ENCODE data around the gene IER3. TPM values are rescaled to one million over a fixed set of nuclear protein-coding genes. Genes with fewer than 3 reads are reported as not detected.
A peak's percentile ranks its signal among the peaks of the same experiment; 100 is the strongest.

IER3 gene
- total and polyA plus RNA-seq, 9 of the 15 experiments (the other 6 are each of a cell fraction or from before 2014, with no cell fraction given) = 1.5 to 30.0 (median 11.5) TPM

DNA sequence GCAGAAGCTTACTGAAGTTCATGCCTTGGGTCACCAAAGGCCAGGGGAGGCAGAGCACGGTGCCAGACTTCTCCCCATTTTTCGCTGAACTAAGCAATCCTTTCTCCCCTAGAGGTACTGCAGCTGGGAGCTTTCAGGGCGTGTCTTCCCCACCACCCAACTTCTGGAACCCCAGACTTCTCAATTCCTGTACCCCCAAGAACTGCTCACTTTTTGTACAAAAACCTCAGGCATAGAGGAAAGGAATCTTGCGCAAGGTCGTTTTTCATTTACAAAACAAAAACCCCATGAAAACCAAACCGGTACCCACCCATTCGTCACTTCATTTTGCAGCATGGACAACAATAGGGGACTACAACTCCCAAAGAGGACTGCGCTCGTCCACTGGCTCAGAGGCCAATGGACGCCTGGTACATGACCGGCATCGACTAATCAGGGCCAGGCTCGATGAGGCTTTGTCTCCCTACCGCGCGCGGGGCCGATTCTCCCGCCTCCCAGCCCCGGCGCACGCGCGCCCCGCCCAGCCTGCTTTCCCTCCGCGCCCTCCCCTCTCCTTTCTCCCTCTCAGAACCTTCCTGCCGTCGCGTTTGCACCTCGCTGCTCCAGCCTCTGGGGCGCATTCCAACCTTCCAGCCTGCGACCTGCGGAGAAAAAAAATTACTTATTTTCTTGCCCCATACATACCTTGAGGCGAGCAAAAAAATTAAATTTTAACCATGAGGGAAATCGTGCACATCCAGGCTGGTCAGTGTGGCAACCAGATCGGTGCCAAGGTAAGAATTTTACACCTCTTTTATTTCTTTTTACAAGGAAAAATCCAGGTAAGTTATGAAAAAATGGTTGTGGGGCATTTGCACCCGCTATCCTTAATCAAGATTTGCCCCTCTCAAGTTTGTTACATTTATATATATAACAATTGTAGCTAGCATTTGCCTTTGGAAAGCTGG lies 24.3 kb downstream of the IER3 start, which contains the start of gene TUBB (continued):
- TF ChIP-seq, protein P1, sequence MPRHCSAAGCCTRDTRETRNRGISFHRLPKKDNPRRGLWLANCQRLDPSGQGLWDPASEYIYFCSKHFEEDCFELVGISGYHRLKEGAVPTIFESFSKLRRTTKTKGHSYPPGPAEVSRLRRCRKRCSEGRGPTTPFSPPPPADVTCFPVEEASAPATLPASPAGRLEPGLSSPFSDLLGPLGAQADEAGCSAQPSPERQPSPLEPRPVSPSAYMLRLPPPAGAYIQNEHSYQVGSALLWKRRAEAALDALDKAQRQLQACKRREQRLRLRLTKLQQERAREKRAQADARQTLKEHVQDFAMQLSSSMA (CRISPR knock-in tag; IDR thresholded peaks at IDR 0.05) = no peak
- TF ChIP-seq HOXB6 (CRISPR knock-in tag; IDR thresholded peaks at IDR 0.05; ENCODE audit: borderline replicate concordance) = no peak
- no peak for TF ChIP-seq ZBTB1 (CRISPR knock-in tag; IDR thresholded peaks at IDR 0.05; ENCODE audit: borderline replicate concordance, low read depth)
- TF ChIP-seq, protein P2, sequence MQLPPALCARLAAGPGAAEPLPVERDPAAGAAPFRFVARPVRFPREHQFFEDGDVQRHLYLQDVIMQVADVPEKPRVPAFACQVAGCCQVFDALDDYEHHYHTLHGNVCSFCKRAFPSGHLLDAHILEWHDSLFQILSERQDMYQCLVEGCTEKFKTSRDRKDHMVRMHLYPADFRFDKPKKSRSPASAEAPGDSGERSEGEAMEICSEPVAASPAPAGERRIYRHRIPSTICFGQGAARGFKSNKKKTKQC (CRISPR knock-in tag; IDR thresholded peaks at IDR 0.05) = no peak
- peak; percentile 77; the same call in 1 of the 2 replicates for TF ChIP-seq TARDBP (IDR thresholded peaks at IDR 0.05)
- TF ChIP-seq HDAC8 (tag; IDR thresholded peaks at IDR 0.05) = no peak
- TF ChIP-seq, protein P3, sequence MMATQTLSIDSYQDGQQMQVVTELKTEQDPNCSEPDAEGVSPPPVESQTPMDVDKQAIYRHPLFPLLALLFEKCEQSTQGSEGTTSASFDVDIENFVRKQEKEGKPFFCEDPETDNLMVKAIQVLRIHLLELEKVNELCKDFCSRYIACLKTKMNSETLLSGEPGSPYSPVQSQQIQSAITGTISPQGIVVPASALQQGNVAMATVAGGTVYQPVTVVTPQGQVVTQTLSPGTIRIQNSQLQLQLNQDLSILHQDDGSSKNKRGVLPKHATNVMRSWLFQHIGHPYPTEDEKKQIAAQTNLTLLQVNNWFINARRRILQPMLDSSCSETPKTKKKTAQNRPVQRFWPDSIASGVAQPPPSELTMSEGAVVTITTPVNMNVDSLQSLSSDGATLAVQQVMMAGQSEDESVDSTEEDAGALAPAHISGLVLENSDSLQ (IDR thresholded peaks at IDR 0.05) = peak; percentile 60
- TF ChIP-seq POLR2AphosphoS5 (IDR thresholded peaks at IDR 0.05; ENCODE audit: control insufficient read depth, insufficient read depth, low read depth, low read length) = peak; percentile 99
- no peak for TF ChIP-seq ZNF133 (CRISPR knock-in tag; IDR thresholded peaks at IDR 0.05)
- TF ChIP-seq, protein P4, sequence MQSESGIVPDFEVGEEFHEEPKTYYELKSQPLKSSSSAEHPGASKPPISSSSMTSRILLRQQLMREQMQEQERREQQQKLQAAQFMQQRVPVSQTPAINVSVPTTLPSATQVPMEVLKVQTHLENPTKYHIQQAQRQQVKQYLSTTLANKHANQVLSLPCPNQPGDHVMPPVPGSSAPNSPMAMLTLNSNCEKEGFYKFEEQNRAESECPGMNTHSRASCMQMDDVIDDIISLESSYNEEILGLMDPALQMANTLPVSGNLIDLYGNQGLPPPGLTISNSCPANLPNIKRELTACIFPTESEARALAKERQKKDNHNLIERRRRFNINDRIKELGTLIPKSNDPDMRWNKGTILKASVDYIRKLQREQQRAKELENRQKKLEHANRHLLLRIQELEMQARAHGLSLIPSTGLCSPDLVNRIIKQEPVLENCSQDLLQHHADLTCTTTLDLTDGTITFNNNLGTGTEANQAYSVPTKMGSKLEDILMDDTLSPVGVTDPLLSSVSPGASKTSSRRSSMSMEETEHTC (IDR thresholded peaks at IDR 0.05) = no peak
- TF ChIP-seq, protein P5, sequence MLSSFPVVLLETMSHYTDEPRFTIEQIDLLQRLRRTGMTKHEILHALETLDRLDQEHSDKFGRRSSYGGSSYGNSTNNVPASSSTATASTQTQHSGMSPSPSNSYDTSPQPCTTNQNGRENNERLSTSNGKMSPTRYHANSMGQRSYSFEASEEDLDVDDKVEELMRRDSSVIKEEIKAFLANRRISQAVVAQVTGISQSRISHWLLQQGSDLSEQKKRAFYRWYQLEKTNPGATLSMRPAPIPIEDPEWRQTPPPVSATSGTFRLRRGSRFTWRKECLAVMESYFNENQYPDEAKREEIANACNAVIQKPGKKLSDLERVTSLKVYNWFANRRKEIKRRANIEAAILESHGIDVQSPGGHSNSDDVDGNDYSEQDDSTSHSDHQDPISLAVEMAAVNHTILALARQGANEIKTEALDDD (IDR thresholded peaks at IDR 0.05) = no peak
- no peak for TF ChIP-seq SRSF9 (IDR thresholded peaks at IDR 0.05; ENCODE audit: borderline replicate concordance, low read depth, low read length)
- TF ChIP-seq POLR2AphosphoS2 (IDR thresholded peaks at IDR 0.05; ENCODE audit: low read length) = peak; percentile 92; the same call in 1 of the 2 replicates
- peak; percentile 54; the same call in 1 of the 2 replicates for TF ChIP-seq HEY1 (CRISPR knock-in tag; IDR thresholded peaks at IDR 0.05; ENCODE audit: borderline replicate concordance)
- TF ChIP-seq MYBL2 (IDR thresholded peaks at IDR 0.05; ENCODE audit: low read depth) = no peak
- TF ChIP-seq MYBL2 (CRISPR knock-in tag; IDR thresholded peaks at IDR 0.05; ENCODE audit: borderline replicate concordance) = no peak
- TF ChIP-seq, protein P6, sequence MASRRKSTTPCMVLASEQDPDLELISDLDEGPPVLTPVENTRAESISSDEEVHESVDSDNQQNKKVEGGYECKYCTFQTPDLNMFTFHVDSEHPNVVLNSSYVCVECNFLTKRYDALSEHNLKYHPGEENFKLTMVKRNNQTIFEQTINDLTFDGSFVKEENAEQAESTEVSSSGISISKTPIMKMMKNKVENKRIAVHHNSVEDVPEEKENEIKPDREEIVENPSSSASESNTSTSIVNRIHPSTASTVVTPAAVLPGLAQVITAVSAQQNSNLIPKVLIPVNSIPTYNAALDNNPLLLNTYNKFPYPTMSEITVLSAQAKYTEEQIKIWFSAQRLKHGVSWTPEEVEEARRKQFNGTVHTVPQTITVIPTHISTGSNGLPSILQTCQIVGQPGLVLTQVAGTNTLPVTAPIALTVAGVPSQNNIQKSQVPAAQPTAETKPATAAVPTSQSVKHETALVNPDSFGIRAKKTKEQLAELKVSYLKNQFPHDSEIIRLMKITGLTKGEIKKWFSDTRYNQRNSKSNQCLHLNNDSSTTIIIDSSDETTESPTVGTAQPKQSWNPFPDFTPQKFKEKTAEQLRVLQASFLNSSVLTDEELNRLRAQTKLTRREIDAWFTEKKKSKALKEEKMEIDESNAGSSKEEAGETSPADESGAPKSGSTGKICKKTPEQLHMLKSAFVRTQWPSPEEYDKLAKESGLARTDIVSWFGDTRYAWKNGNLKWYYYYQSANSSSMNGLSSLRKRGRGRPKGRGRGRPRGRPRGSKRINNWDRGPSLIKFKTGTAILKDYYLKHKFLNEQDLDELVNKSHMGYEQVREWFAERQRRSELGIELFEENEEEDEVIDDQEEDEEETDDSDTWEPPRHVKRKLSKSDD (conservative IDR thresholded peaks at IDR 0.05; ENCODE audit: low read length) = peak; percentile 86
